ENCODE data around the gene FOXK2.
A peak's percentile ranks its signal among the peaks of the same experiment; 100 is the strongest.

Gene FOXK2

DNA sequence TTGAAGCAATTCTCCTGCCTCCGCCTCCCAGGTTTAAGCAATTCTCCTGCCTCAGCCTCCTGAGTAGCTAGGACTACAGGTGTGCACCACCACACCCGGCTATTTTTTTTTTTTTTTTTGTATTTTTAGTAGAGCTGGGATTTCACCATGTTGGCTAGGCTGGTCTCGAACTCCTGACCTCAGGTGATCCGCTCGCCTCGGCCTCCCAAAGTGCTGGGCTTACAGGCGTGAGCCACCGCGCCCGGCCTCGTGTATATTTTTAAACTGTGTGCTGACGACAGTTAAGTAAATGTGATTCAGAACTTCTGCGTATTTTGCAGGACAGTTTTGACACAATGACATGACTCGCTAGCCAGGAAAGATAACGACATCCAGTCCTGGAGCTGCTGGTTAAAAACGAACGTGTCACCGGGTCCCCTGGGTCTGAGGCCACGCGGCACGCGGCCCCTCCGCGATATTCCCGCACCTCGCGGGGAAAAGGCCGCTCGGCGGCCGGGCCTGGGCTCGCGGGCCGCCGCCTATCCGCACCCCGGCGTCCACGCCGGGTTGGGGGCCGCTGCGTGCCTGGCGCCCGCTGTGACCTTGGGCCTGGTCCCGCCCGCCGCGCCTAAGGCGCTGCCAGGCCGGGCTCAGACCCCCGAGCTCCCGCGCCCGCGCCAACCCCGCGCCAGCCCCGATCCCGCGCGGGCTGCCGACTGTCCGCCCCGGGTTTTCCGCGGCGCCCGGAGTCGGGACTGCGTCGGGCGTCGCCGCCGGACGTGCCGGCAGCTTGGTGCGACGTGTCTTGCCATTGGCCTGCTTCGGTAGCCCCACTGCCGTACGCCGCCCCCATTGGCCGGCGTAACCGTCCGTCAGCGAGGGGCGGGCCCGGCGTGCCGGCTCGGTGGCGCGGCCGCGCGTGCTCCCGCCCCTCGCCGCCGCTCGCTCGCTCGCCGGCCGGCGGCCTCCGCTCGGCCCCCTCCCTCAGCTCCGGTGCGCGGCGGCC is at the start of gene FOXK2:
Gene FOXK2, plus strand, starts transcription at position 907 of the 985 bp plus-strand sequence. CDS start 157 bp downstream, outside the sequence.
- no peaks in the 10 kb centered on the region for H3K36me3 ChIP-seq (ENCODE audit: insufficient read depth)
- H3K27me3 ChIP-seq (ENCODE audit: insufficient read depth, low read depth) = no peaks in the 10 kb centered on the region
- peaks cover 22% of the 10 kb centered on the region for H3K4me1 ChIP-seq (ENCODE audit: low read depth, poor library complexity, severe bottlenecking)
- peak within 1 kb of the TSS; percentile 91 for H3K27ac ChIP-seq
- peak within 1 kb of the TSS; percentile 79 for H2AFZ ChIP-seq (ENCODE audit: low read depth)
- peaks cover 40% of the 10 kb centered on the region for H3K79me2 ChIP-seq (ENCODE audit: insufficient read depth, low read depth)
- peak within 1 kb of the TSS; percentile 79 for H3K4me2 ChIP-seq
- H3K4me3 ChIP-seq (IDR thresholded peaks at IDR 0.05; ENCODE audit: insufficient read depth, low read depth, low read length) = no peak within 1 kb of the TSS
- H4K20me1 ChIP-seq (ENCODE audit: insufficient read depth) = peaks cover 29% of the 10 kb centered on the region
- TF ChIP-seq, protein P1, sequence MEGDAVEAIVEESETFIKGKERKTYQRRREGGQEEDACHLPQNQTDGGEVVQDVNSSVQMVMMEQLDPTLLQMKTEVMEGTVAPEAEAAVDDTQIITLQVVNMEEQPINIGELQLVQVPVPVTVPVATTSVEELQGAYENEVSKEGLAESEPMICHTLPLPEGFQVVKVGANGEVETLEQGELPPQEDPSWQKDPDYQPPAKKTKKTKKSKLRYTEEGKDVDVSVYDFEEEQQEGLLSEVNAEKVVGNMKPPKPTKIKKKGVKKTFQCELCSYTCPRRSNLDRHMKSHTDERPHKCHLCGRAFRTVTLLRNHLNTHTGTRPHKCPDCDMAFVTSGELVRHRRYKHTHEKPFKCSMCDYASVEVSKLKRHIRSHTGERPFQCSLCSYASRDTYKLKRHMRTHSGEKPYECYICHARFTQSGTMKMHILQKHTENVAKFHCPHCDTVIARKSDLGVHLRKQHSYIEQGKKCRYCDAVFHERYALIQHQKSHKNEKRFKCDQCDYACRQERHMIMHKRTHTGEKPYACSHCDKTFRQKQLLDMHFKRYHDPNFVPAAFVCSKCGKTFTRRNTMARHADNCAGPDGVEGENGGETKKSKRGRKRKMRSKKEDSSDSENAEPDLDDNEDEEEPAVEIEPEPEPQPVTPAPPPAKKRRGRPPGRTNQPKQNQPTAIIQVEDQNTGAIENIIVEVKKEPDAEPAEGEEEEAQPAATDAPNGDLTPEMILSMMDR (conservative IDR thresholded peaks at IDR 0.05; ENCODE audit: low read depth, low read length) = no peak
- H3K9ac ChIP-seq = peak within 1 kb of the TSS; percentile 94

DNA sequence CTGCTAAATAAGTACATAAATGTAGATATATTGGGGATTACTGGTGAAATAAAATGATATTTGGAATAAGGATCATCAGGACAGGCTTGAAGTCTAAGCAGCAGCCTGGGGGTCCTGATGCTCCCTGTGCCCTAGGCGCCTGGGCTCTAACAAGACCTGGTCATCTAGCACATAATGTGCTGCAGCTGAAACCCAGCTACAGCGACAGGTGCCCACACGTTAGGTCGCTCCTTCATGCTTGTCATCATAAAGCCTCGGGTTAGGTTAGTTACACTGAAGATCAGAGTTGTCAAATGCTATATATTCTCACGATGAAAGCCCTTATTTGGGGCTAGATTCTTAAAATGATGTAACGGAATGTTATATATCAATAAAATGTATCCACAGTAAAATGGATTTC is 49.5 kb upstream of the FOXK2 start:
- Histone ChIP-seq H3K36me3 (ENCODE audit: insufficient read depth) (no peaks in the 10 kb centered on the region; the same call in 1 of the 2 replicates), H3K27ac (no peak overlapping the region), H3K79me2 (ENCODE audit: insufficient read depth, low read depth) (no peaks in the 10 kb centered on the region), H3K4me3 (IDR thresholded peaks at IDR 0.05; ENCODE audit: insufficient read depth, low read depth, low read length) (no peak overlapping the region), H3K4me2 (no peak overlapping the region), H3K27me3 (ENCODE audit: insufficient read depth, low read depth) (no peaks in the 10 kb centered on the region), H4K20me1 (ENCODE audit: insufficient read depth) (no peaks in the 10 kb centered on the region), H3K9ac (no peak overlapping the region), H3K4me1 (ENCODE audit: low read depth, poor library complexity, severe bottlenecking) (peaks cover 5% of the 10 kb centered on the region), H2AFZ (ENCODE audit: low read depth) (no peak overlapping the region)
- TF ChIP-seq, protein P1 (conservative IDR thresholded peaks at IDR 0.05; ENCODE audit: low read depth, low read length) = no peak

DNA sequence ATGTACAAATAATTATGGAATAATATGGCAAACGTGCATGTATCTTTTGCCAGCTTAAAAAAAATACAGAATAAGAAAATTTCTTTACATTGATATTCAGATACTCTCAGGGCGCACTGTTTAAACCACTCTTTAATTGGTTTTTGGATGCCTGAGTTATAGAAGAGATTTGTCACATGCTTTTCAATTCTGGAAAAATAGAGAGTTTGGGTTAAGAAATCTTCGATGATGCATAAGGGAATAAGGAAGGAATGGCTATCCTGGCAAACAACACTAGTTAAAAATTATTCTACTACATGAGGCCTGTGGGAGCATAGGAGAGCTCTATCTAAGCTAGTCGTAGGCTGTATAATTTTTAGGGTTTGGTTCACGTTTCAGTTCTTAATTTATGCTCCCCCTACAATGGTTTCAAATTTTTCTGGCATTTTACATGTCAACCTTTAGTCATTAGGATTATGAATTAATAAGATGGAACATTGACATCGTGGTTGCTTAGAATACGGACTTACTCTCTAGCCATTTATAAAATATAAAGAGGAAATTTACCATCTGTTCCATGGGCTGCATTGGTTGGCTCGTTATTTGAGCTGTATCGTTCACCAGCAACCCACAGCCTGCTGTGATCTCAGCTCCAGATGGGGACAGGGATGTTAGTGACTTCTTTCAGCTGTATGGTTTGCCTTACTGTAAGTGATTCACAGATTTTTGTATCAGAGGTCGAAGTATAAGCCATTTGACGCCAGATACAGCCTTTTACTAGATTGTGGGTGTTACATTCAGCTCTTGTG is 45.1 kb upstream of the FOXK2 start:
- no peak overlapping the region for H3K9ac ChIP-seq
- peaks cover 26% of the 10 kb centered on the region for H3K4me1 ChIP-seq (ENCODE audit: low read depth, poor library complexity, severe bottlenecking)
- no peak overlapping the region for H3K27ac ChIP-seq
- H3K4me2 ChIP-seq = no peak overlapping the region
- no peaks in the 10 kb centered on the region; the same call in 1 of the 2 replicates for H3K36me3 ChIP-seq (ENCODE audit: insufficient read depth)
- H3K79me2 ChIP-seq (ENCODE audit: insufficient read depth, low read depth) = no peaks in the 10 kb centered on the region
- TF ChIP-seq, protein P1 (conservative IDR thresholded peaks at IDR 0.05; ENCODE audit: low read depth, low read length) = no peak
- no peaks in the 10 kb centered on the region for H4K20me1 ChIP-seq (ENCODE audit: insufficient read depth)
- no peaks in the 10 kb centered on the region for H3K27me3 ChIP-seq (ENCODE audit: insufficient read depth, low read depth)
- H2AFZ ChIP-seq (ENCODE audit: low read depth) = no peak overlapping the region
- H3K4me3 ChIP-seq (IDR thresholded peaks at IDR 0.05; ENCODE audit: insufficient read depth, low read depth, low read length) = no peak overlapping the region

DNA sequence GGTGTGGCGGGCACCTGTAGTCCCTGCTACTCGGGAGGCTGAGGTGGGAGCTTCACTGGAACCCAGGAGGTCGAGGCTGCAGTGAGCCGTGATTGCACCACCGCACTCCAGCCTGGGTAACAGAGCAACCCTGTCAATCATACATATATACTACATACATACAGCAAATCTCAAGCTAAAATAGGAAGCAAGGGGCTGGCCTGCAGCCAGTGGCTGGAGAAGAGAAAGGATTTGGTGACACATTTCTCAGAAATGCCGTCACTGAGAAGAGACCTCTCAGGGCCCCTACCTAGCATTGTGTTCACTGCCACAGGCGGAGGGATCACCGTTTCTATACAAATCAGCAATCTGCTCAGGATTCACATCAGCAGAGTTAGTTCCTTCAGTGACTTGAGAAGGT is 44.1 kb upstream of the FOXK2 start:
- no peaks in the 10 kb centered on the region for H4K20me1 ChIP-seq (ENCODE audit: insufficient read depth)
- no peak overlapping the region for H3K4me3 ChIP-seq (IDR thresholded peaks at IDR 0.05; ENCODE audit: insufficient read depth, low read depth, low read length)
- no peak overlapping the region for H3K4me2 ChIP-seq
- H3K9ac ChIP-seq = no peak overlapping the region
- no peak overlapping the region for H3K27ac ChIP-seq
- H3K27me3 ChIP-seq (ENCODE audit: insufficient read depth, low read depth) = no peaks in the 10 kb centered on the region
- no peaks in the 10 kb centered on the region for H3K79me2 ChIP-seq (ENCODE audit: insufficient read depth, low read depth)
- H2AFZ ChIP-seq (ENCODE audit: low read depth) = no peak overlapping the region
- TF ChIP-seq, protein P1 (conservative IDR thresholded peaks at IDR 0.05; ENCODE audit: low read depth, low read length) = no peak
- peaks cover 27% of the 10 kb centered on the region for H3K4me1 ChIP-seq (ENCODE audit: low read depth, poor library complexity, severe bottlenecking)
- H3K36me3 ChIP-seq (ENCODE audit: insufficient read depth) = no peaks in the 10 kb centered on the region; the same call in 1 of the 2 replicates

All from KMS-11 (cell line).